ENCODE data around the gene STK32B. TPM values are rescaled to one million over a fixed set of nuclear protein-coding genes. Genes with fewer than 3 reads are reported as not detected.

Gene STK32B
- total RNA-seq, 1 donor from 2014 or later, result 4.2 TPM

- no peak for TF ChIP-seq CTCF (conservative IDR thresholded peaks at IDR 0.05; ENCODE audit: low read depth, low read length)
- H3K4me3 ChIP-seq (ENCODE audit: low read depth, low read length), result no peak overlapping the region
Observed at GRCh38 chr4:5478169-5478568, 426.9 kb downstream of the STK32B start.

GRCh38 chr4:5478697-5479096 is 427.4 kb downstream of the STK32B start:
- H3K4me3 ChIP-seq (ENCODE audit: low read depth, low read length), result no peak overlapping the region
- no peak for DNase-seq (ENCODE audit: low read depth)
- no peak for TF ChIP-seq CTCF (conservative IDR thresholded peaks at IDR 0.05; ENCODE audit: low read depth, low read length)

More at GRCh38 chr4:5478169-5478568, 426.9 kb downstream of the STK32B start:
- DNase-seq (ENCODE audit: low read depth), result no peak

- no peak for DNase-seq (ENCODE audit: low read depth)
- no peak for TF ChIP-seq CTCF (conservative IDR thresholded peaks at IDR 0.05; ENCODE audit: low read depth, low read length)
- no peak overlapping the region for H3K4me3 ChIP-seq (ENCODE audit: low read depth, low read length)
Observed at GRCh38 chr4:5479518-5480060, 428.3 kb downstream of the STK32B start.

- no peak overlapping the region for H3K4me3 ChIP-seq (ENCODE audit: low read depth, low read length)
- no peak for DNase-seq (ENCODE audit: low read depth)
- no peak for TF ChIP-seq CTCF (conservative IDR thresholded peaks at IDR 0.05; ENCODE audit: low read depth, low read length)
Observed at GRCh38 chr4:5488413-5488812, 437.1 kb downstream of the STK32B start.

GRCh38 chr4:5489260-5489659 is 438.0 kb downstream of the STK32B start:
- DNase-seq (ENCODE audit: low read depth), result no peak
- no peak overlapping the region for H3K4me3 ChIP-seq (ENCODE audit: low read depth, low read length)
- TF ChIP-seq CTCF (conservative IDR thresholded peaks at IDR 0.05; ENCODE audit: low read depth, low read length), result no peak

GRCh38 chr4:5497489-5497888 is 446.2 kb downstream of the STK32B start:
- no peak overlapping the region for H3K4me3 ChIP-seq (ENCODE audit: low read depth, low read length)
- no peak for TF ChIP-seq CTCF (conservative IDR thresholded peaks at IDR 0.05; ENCODE audit: low read depth, low read length)
- DNase-seq (ENCODE audit: low read depth), result no peak

GRCh38 chr4:5500165-5500564 is 448.9 kb downstream of the STK32B start:
- TF ChIP-seq CTCF (conservative IDR thresholded peaks at IDR 0.05; ENCODE audit: low read depth, low read length), result no peak
- no peak for DNase-seq (ENCODE audit: low read depth)
- H3K4me3 ChIP-seq (ENCODE audit: low read depth, low read length), result no peak overlapping the region
